ENCODE data around the gene GRIN2B. TPM values are rescaled to one million over a fixed set of nuclear protein-coding genes. Genes with fewer than 3 reads are reported as not detected.

The GRIN2B gene
- total RNA-seq, 1 donor from 2014 or later = 0.11 TPM

DNA sequence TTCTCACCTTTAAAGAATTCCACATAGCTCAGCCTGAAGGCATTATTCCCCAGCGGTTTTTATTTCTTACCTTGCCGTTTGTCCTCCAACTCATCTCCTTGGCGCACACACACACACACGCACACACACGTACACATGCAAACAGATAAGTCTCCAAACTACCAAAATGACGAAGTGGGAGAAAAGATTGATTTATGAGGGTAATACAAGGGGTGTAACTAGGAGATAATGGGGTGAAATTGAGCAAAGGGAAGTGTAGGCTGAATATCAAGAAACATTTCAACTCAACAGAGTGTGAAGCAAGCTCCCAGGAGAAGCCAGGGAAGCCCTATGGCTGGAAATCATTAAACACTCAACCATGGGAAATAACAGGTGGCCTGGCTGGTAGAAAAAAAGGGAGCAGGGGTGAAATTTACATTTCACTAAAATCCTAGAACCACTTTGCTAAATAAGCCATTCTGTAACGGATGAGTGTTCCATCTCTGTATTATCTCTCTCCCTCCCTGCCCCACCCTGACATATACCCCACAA, 41.0 kb downstream of the GRIN2B start:
- TF ChIP-seq, protein P1, sequence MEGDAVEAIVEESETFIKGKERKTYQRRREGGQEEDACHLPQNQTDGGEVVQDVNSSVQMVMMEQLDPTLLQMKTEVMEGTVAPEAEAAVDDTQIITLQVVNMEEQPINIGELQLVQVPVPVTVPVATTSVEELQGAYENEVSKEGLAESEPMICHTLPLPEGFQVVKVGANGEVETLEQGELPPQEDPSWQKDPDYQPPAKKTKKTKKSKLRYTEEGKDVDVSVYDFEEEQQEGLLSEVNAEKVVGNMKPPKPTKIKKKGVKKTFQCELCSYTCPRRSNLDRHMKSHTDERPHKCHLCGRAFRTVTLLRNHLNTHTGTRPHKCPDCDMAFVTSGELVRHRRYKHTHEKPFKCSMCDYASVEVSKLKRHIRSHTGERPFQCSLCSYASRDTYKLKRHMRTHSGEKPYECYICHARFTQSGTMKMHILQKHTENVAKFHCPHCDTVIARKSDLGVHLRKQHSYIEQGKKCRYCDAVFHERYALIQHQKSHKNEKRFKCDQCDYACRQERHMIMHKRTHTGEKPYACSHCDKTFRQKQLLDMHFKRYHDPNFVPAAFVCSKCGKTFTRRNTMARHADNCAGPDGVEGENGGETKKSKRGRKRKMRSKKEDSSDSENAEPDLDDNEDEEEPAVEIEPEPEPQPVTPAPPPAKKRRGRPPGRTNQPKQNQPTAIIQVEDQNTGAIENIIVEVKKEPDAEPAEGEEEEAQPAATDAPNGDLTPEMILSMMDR (IDR thresholded peaks at IDR 0.05) = no peak

DNA sequence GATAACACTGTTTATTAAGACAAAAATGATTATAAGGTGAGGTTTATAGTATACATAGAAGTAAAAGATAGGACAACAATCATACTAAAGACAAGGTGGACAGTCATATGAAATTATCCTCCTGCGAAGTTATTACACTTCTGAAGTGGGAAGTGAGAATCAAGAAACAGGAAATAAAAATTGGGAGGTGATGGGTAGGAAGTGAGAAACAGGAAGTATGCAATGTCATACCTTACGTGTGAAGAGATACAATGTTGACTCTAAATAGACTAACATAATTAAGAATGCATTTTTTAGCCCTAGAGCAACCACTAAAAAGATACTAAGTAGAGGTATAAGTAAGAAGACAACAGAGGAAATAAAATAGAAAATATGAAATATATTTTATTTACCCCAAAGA, 43.7 kb downstream of the GRIN2B start:
- TF ChIP-seq, protein P1 (IDR thresholded peaks at IDR 0.05) = no peak
- Histone ChIP-seq H3K4me3 (no peak overlapping the region), H3K27ac (no peak overlapping the region), H3K36me3 (no peaks in the 10 kb centered on the region), H3K27me3 (no peaks in the 10 kb centered on the region), H3K4me1 (no peaks in the 10 kb centered on the region), H3K9me3 (no peaks in the 10 kb centered on the region)
- intact Hi-C loops (cut with DNase I) = no loop called here
- DNase-seq (ENCODE audit: low spot score in 2 of 2) = no peak

More for the DNA sequence above, 41.0 kb downstream of the GRIN2B start:
- H3K27me3 ChIP-seq = no peaks in the 10 kb centered on the region
- no peak overlapping the region for H3K27ac ChIP-seq
- intact Hi-C loops (cut with DNase I) = no loop called here
- no peaks in the 10 kb centered on the region for H3K9me3 ChIP-seq
- DNase-seq (ENCODE audit: low spot score in 2 of 2) = no peak
- no peaks in the 10 kb centered on the region for H3K36me3 ChIP-seq
- no peak overlapping the region for H3K4me3 ChIP-seq
- no peaks in the 10 kb centered on the region for H3K4me1 ChIP-seq

DNA sequence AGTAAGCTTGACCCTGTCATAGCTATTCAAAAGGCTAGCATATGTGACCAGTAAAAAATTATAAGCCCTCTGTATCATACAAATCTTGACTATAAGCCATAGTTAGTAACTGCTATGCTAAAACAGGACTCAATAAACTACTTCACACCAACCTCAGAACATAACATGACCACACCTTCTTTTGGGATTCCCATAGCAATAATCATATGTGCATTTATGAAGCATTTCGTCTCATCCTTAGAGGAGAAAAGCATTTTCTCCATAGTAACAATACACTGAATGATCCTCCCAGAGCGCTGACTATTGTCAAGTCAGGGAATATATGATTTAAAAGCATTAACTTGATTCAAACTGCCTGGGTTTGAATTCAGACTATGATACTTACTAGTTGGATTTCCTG, 46.2 kb downstream of the GRIN2B start:
- TF ChIP-seq, protein P1 (IDR thresholded peaks at IDR 0.05) = no peak
- Histone ChIP-seq H3K36me3 (no peaks in the 10 kb centered on the region), H3K4me3 (no peak overlapping the region), H3K27me3 (no peaks in the 10 kb centered on the region), H3K9me3 (no peaks in the 10 kb centered on the region), H3K4me1 (no peaks in the 10 kb centered on the region), H3K27ac (no peak overlapping the region)
- intact Hi-C loops (cut with DNase I) = no loop called here
- DNase-seq (ENCODE audit: low spot score in 2 of 2) = no peak

Data from ascending aorta (tissue), 2 donors.